ENCODE measurements around the gene TMEM131L.
"Not testable (repeated sequence)": the region's sequence is repeated elsewhere in the genome, so short reads cannot be mapped to it uniquely, and the experiment has no call there.

Gene TMEM131L

DNA sequence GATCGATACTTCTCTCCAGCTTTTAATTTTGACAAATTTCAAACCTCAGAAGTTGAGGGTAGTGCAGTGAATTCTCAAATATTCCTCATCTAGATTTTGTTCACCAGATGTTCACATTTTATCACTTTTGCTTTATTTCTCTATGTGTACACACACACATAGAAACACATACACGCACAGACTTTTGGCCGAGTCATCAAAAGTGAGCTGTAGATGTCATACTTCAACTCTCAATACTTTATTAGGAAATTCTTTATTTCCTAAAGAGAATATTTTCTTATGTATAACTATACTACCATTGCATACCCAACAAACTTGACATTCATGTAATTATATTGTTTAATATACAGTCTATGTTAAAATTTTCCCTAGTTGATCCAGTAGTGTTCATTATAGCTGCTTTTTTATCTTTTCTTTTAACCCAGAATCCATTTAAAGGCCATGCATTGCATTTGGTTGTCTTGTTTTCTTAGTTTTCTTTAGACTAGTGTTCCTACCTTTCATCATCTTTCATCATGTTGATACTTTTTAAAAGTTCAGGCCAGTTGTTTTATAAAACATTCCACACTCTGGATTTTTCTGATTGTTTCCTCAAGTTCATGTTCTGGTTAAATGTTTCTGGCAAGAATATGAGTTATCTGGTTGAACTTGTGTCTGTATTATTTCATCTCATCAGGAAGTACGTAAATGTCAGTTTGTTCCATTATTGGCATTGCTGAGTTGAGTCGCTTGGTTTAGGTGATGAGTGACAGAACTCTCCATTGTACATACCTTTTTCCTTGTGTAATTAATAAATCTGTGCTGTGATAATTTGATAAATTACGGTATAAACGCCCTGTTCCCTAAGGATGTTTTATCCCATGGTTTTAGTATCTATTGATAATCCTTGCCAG is 123.8 kb downstream of the TMEM131L start:
- DNase-seq, result no peak

DNA sequence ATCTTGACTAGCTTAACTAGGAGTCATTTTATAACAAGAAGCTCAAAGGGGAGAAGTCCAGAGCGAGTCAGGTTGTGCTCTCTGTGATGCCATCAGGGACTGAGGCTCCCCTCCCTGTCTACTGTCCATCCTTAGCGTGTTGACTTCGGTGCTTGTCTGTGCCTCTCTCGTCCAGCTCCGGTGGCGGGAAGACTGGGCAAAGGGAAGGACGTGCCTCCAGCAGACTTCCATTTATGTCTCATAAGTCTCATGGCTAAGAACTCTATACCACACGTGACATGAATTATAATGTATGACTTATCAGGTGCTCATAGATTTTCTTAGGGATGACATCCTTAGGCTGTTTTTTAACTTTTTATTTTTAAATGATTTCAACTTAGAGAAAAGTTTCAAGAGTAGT is 125.3 kb downstream of the TMEM131L start:
- no peak for DNase-seq

DNA sequence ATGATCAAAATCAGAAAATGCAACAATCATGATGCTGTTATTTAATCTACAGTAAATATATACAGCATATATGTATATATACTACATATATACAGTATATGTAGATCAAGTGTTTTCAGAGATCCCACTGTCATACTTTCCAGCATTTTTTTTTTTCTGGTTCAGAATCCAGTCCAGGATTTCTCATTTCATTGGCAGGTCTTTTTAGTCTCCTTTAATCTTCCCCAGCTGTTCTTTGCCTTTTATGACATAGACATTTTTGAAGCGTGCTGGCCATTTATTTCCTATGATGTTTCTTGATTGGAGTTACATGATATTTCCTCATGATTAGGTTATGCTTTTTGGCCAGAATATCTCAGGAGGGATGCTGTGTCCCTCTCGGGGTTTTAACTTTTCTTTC is 125.9 kb downstream of the TMEM131L start:
- DNase-seq, result no peak

GRCh38 chr4:153593161-153593560 is 127.0 kb downstream of the TMEM131L start:
- no peak for DNase-seq

- no peak for DNase-seq
Observed at GRCh38 chr4:153594210-153594609, 128.1 kb downstream of the TMEM131L start.

GRCh38 chr4:153595894-153596601 is 129.9 kb downstream of the TMEM131L start:
- no peak for DNase-seq

GRCh38 chr4:153602758-153603157 is 136.6 kb downstream of the TMEM131L start:
- DNase-seq, result no peak

DNA sequence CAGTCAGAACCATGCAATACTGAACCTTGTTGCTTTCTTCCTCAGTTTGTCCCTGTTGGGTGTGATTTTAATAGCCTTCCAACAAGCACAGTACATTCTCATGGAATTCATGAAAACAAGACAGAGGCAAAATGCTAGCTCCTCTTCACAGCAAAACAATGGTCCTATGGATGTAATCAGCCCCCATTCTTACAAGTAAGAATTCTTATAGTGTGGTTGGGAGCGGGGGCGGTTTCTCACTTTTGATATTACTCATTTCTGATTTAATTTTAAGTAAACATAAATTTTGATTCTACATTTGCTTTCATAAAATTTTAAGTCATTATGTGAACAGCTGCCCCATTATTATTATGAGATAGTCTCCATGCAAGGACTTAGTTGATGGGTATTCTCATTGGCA is 137.1 kb downstream of the TMEM131L start:
- DNase-seq, result no peak

DNA sequence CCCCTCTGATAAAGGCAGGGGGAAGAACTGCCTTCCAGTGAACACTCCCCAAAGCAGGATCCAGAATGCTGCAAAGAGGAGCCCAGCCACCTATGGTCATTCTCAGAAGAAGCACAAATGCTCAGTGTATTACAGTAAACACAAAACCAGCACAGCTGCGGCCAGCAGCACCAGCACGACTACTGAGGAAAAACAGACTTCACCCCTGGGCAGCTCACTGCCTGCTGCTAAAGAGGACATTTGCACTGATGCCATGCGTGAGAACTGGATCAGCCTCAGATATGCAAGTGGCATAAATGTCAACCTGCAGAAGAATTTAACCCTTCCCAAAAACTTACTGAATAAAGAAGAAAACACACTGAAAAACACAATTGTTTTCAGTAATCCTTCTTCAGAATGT is 137.7 kb downstream of the TMEM131L start:
- DNase-seq, result no peak

- DNase-seq, result not testable (repeated sequence)
Observed at GRCh38 chr4:153609070-153609469, 142.9 kb downstream of the TMEM131L start.

DNA sequence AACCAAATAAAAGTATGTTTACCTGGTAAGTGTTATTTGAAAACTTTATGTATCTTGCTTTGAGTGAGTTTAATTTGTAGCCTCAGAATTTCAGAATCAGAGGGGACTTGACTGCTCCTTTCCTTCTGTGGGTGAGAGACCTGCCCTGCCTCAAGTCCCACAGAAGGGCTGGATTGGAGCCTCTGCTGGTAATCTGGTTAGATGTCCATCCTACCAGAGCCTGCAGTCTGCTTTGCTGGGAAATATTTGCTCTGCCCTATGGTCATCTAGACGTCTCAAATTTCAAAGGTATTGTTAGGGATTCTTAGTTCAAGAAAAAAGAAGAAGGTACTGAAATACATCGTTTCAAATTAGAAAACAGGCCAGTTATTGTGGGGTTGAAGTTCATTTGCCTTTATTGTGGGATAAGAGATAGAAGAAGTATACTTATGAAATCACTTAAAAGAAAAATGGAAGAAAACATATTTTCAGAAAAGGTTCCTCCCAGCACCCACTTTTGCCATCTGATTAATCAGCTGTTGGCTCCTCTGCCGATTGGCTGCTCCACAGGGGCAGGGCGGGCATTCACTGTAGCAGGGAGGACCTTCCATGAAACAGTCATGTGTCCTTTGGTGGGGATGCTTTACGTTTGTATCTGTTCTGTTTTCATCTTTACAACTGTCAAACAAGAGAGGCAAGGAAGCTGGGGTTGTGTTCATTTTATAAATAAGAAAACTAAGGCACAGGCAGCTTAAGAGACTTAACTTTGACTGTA is 144.6 kb downstream of the TMEM131L start:
- DNase-seq, result no peak

DNA sequence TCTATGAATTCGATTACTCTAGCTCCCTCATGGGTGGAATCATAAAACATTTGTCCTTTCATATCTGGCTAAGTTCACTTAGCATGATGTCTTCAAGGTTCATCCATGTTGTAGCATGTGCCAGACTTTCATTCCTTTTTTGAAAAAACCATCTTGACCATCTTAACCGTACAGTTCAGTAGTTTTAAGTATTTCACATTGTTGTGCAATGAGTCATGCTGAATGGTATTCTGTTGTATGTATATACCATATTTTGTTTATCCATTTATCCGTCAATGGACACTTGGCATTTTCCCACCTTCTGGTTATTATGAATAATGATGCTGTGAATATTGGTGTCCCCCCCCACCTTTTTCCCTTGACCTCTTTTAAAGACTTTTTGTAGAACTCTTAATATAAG is 145.5 kb downstream of the TMEM131L start:
- no peak for DNase-seq

DNA sequence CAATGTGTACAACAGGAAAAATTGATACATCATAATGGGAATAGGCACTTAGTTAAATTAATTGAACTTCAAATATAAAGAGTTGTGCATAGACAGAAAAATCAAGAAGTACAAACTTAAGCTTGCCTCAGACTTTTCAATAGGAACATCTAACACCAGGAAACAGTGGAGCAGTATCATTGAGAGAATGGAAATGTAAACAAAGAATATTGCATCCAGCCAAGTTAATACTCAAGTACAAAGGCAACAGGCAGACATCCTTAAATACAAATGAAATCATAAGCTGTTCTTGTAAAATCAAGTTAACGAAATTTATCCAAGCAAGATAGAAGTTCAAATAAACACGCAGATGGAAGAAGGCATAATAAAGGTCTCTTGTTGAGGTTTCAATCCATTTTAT is 146.7 kb downstream of the TMEM131L start:
- no peak for DNase-seq

DNA sequence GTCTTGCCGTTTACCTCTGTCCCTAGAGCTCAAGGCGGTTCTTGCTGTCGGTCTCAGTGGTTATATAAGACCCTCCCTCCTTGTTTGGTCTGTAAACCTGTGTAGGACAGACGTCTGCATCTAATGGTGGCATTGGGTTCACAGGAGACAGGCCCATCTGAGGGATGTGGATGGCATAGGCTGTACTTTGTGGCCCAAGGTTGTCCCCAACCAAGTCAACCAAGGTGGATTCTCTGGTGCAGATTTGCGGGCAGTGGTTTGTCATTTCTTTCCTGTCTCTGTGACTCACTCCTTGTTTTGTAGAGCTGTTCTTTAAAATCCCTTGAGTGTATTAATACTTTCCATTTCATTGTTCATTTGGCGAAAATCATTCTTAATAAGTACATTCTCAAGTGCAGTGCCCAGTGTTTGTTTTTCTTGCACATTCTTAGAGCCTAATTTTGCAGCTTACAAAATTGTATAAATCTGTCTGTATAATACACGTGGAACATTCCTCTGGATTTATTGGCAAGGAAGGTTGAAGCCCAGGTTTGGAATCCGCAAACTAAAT is 149.9 kb downstream of the TMEM131L start:
- DNase-seq, result no peak

GRCh38 chr4:153618833-153619232 is 152.7 kb downstream of the TMEM131L start:
- no peak for DNase-seq

DNA sequence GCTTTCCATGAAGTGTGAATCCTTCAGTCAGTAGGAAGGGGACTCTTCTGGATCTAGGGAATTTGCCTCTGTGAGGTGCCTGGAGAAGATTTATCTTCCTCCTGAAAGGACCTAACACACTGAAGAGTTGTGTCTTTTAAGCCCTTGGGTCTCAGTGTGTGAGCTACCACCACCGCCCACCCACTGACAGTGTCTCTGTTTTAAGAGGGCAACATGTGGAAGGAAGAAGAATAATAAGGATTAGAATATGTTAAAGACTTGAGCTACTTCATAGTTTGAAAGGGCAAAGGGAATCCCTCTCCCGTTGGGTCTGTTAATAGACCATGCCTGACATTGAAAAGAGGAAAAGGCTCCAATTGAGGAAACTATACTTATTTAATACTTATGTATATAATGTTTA is 153.7 kb downstream of the TMEM131L start:
- no peak for DNase-seq

DNA sequence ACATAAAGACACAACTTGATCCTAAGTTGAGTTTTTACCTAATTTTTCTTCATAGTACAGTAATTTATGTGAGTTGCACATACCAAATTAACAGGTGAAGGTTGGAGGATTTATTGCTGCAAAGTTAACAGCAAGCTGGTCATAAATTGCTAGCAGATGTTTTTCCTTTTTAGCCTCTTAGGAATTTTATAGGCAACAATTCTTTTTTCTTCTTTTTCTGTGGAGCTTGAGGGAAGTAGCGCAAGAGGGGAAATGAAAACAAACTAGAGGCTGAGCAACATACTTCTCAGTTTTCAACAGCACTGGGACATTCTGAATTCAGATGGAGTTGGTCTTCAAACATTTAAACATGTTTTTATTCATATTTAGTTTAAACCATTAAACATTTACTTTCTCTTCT is 154.2 kb downstream of the TMEM131L start:
- DNase-seq, result no peak

- DNase-seq, result no peak
Observed at GRCh38 chr4:153622093-153622492, 155.9 kb downstream of the TMEM131L start.

DNA sequence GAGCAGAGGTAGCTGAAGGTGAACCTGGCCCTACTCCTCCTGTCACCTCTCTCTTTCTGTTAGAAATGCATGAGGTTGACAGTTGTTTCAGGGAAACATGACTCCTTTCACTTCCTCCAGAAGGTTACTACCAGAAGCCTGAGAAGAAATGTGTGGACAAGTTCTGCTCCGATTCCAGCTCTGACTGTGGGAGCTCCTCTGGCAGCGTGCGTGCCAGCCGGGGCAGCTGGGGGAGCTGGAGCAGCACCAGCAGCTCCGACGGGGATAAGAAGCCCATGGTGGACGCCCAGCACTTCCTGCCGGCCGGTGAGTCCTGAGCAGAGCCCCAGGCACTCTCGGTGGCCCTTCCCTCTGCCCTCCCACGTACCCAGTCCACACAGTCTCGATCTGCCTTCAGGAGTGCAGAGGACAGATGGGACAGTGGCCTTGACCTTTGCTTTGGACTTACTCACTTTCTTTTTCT is 156.6 kb downstream of the TMEM131L start:
- no peak for DNase-seq

DNA sequence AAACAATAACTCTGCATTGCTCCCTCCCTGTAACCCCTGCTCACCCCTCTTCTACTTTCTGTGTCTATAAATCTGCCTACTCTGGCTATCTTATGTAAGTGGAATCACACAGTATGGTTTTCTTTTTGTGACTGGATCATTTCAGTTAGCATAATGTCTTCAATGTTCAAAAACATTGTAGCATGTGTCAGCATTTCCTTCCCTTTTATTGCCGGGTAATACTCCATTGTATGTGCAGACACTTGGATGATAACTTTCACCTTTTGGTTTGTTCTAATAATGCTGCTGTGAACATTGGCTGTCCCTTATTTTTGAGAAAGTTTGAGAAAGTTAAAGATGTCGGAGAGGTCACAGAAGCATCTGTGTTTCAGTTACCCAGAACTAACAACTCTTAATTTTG is 157.3 kb downstream of the TMEM131L start:
- no peak for DNase-seq

DNA sequence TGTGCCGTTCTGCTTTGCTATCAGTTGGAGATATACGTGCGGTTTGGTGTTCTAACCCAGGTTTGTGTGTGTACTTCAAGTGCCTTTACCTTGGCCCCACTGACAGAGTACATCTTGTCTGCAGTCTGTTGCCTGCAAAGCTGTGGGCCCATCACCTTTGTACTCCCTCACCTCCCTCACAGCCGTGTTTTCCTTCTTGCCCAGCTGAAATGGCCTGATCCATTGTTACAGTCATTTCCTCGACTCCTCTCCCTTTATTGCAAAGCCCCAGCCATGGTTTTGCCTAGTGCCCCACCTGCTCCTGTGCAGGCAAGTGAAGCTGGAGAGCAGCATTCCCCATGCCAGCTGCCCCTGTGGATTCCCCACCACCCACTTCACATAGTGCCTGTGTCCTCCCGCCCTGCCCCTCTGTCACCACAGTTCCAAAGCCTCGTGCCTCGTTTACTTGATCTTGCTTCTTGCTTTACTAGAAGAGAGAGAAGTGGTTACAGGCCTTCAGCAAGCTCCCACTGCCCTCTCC is 162.7 kb downstream of the TMEM131L start:
- DNase-seq, result no peak

GRCh38 chr4:153629776-153630175 is 163.6 kb downstream of the TMEM131L start:
- no peak for DNase-seq
